ENCODE data around the gene FNDC4. TPM values are rescaled to one million over a fixed set of nuclear protein-coding genes. Genes with fewer than 3 reads are reported as not detected.

FNDC4 gene
- total RNA-seq, 3 donors from 2014 or later, result 12.4 to 57.7 (median 57.3) TPM

DNA sequence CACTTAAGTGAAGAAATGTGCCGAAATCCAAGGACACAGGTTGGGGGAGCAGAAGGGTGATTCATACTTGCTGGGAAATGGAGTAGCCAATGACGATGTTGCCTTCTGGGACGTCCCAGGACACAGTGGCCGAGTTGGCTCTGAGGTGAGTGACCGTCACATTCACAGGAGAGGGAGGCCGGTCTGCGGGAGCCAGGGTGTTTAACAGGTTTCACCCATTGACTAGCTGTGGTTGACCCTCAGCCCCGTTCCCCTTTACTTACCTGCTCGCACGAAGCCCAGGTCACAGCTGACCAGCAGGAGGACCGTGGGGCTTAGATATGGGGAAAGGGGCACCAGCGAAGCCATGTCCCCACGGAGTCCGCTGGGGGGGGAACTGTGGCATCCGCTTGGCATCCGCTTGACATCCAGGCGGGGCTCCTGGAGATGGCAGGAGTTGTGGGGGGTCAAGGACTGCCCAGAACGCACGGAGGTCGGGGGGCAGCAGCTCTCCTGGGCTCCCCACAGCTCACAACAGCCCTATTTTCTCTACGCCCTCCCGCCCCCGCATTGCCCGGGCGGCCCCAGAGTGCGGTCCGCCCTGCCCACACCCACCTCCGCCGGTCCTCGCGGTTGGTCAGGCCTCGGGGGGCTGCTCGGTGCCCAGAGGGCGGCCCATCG is 586 bp downstream of the FNDC4 start:
- peaks cover 0 to 7% of the 10 kb centered on the region in 2 donors for H3K4me1 ChIP-seq
- peak in 1 of 2 donors; percentile 63 for DNase-seq (ENCODE audit: low spot score in 2 of 2)
- intact Hi-C loops (cut with DNase I; ENCODE audit: low total_unique reads), result no loop called here
- H3K9me3 ChIP-seq, result no peaks in the 10 kb centered on the region
- TF ChIP-seq, protein P1, sequence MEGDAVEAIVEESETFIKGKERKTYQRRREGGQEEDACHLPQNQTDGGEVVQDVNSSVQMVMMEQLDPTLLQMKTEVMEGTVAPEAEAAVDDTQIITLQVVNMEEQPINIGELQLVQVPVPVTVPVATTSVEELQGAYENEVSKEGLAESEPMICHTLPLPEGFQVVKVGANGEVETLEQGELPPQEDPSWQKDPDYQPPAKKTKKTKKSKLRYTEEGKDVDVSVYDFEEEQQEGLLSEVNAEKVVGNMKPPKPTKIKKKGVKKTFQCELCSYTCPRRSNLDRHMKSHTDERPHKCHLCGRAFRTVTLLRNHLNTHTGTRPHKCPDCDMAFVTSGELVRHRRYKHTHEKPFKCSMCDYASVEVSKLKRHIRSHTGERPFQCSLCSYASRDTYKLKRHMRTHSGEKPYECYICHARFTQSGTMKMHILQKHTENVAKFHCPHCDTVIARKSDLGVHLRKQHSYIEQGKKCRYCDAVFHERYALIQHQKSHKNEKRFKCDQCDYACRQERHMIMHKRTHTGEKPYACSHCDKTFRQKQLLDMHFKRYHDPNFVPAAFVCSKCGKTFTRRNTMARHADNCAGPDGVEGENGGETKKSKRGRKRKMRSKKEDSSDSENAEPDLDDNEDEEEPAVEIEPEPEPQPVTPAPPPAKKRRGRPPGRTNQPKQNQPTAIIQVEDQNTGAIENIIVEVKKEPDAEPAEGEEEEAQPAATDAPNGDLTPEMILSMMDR (IDR thresholded peaks at IDR 0.05), result no peak
- TF ChIP-seq POLR2AphosphoS5 (IDR thresholded peaks at IDR 0.05) (peak in 2 of 3 donors; percentile 52 to 97), POLR2A (IDR thresholded peaks at IDR 0.05) (peak; percentile 59)
- H3K4me3 ChIP-seq, result peak overlapping the region; percentile 52 to 98 (median 78)
- no peaks in the 10 kb centered on the region for H3K27me3 ChIP-seq
- no peaks in the 10 kb centered on the region for H3K36me3 ChIP-seq
- H3K27ac ChIP-seq, result peak overlapping the region; percentile 74 to 95

DNA sequence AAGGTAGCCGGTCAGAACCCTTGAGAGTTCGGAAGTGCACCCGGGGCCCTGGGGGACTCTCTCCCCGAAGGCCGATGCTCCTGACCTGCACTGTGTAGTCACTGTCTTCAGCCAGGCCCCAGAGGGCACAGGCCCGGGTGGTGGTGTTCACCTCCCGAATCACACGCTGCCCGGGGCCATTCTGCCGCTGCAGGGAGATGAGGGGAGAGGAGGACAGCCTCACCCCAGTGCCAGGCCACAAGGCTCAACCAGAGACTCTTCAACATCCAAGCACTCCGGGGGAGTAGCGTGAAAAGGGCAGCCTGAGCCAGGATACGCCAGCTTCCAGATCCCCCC is 1.1 kb downstream of the FNDC4 start:
- Histone ChIP-seq H3K36me3 (no peaks in the 10 kb centered on the region), H3K4me3 (peak overlapping the region in 2 of 3 donors; percentile 78 to 98), H3K27ac (peak overlapping the region; percentile 74 to 95), H3K27me3 (no peaks in the 10 kb centered on the region), H3K4me1 (peaks cover 0 to 7% of the 10 kb centered on the region in 2 donors), H3K9me3 (no peaks in the 10 kb centered on the region)
- intact Hi-C loops (cut with DNase I; ENCODE audit: low total_unique reads), result no loop called here
- no peak for DNase-seq (ENCODE audit: low spot score in 2 of 2)
- TF ChIP-seq, protein P1 (IDR thresholded peaks at IDR 0.05), result no peak
- TF ChIP-seq POLR2AphosphoS5 (IDR thresholded peaks at IDR 0.05) (no peak), POLR2A (IDR thresholded peaks at IDR 0.05) (no peak)

DNA sequence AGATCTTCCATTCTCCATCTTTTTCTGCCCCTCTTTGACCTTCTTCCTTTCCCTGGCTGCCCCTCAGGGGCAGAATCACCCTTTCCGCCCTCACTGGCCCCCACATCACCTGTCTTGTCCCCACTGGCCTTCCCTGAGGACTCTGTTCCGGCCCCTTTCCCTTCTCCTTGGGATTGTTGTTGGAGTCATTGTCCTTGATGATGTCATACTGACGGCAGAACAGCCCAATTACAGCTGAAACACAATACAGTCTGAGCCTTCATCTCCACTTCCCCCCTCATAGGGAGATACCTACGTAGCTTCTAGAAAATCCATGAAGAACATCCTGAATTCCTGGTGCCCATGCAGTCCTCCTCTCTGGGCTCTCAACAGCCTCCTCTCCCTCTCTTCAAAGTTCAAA is 2.4 kb downstream of the FNDC4 start:
- intact Hi-C loops (cut with DNase I; ENCODE audit: low total_unique reads), result no loop called here
- no peak overlapping the region for H3K4me3 ChIP-seq
- no peak for DNase-seq (ENCODE audit: low spot score in 2 of 2)
- peaks cover 0 to 7% of the 10 kb centered on the region in 2 donors for H3K4me1 ChIP-seq
- H3K27me3 ChIP-seq, result no peaks in the 10 kb centered on the region
- no peaks in the 10 kb centered on the region for H3K36me3 ChIP-seq
- peak overlapping the region in 1 of 2 donors; percentile 16 for H3K27ac ChIP-seq
- TF ChIP-seq, protein P1 (IDR thresholded peaks at IDR 0.05), result no peak
- TF ChIP-seq POLR2A (IDR thresholded peaks at IDR 0.05), result no peak
- TF ChIP-seq POLR2AphosphoS5 (IDR thresholded peaks at IDR 0.05), result no peak
- H3K9me3 ChIP-seq, result no peaks in the 10 kb centered on the region

DNA sequence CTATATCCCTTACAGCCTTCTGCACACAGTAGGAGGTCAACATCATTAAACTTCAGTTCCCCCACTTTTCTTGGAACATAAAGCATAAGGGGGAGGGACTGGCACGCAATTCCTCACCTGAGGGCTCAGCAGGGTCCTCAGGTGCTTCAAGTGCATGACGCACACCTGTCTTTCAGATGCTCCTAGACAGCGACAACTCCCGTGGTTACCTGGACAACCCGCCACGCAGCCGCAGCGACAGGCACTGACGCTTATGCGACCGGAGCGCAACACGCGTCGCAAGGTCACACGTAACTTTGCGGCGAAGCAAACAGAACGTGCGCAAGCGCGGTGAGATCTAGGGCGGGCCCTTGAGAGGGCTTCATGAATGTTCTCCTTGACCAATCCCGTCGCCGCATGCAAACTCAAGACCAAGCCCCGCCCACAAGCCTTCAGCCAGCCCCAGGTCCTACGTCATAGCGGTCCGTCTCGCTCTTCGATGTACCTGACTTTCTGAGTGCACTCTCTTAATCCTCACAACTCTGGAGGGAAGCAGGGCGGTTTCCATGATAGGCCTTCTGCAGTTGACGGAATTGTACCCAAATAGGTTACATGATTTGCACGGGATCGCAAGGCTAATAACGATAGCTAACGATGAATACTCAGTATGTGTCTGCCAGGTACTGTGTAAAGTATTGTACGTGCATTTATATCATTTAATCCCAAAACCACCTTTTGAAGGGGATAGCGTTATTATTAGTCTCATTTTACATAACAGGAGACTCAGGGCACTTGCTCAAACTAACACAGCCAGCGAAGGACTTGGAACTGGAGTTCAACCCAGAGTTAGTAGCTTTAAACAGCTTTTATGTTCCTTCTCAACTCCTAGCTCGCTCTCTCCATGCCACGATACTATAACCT is 5.3 kb downstream of the FNDC4 start, which contains the start of gene IFT172:
Gene IFT172, minus strand, starts transcription at position 246 of the 900 bp plus-strand sequence. Its CDS starts 90 bp downstream, at position 156.
- intact Hi-C loops (cut with DNase I; ENCODE audit: low total_unique reads), result no loop called here
- TF ChIP-seq POLR2AphosphoS5 (IDR thresholded peaks at IDR 0.05) (peak; percentile 20 to 85 (median 80)), POLR2A (IDR thresholded peaks at IDR 0.05) (no peak)

DNA sequence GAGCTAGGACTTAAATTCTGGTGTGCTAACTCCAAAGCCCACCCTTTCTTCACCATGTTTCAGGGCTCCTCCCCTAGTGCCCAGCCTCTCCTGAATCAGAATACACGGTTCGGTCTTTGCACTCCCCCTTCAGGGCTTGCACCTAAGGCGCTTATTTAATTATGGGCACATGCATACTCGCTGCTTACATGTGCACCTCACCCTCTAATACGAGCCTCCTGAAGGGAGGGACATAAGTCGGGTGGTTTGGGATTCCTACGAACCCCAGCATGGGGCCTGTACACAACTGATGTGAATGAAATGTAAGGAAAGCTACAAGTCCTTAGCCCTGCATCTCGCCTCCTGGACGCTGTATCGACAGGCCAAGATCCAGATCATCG is 5.9 kb downstream of the FNDC4 start:
- H3K27me3 ChIP-seq, result no peaks in the 10 kb centered on the region
- DNase-seq (ENCODE audit: low spot score in 2 of 2), result no peak
- no peaks in the 10 kb centered on the region for H3K36me3 ChIP-seq
- no peaks in the 10 kb centered on the region for H3K9me3 ChIP-seq
- H3K27ac ChIP-seq, result peak overlapping the region; percentile 84 to 88
- TF ChIP-seq POLR2A (IDR thresholded peaks at IDR 0.05), result no peak
- TF ChIP-seq, protein P1 (IDR thresholded peaks at IDR 0.05), result no peak
- TF ChIP-seq POLR2AphosphoS5 (IDR thresholded peaks at IDR 0.05), result no peak
- intact Hi-C loops (cut with DNase I; ENCODE audit: low total_unique reads), result no loop called here
- H3K4me1 ChIP-seq, result no peaks in the 10 kb centered on the region
- peak overlapping the region; percentile 51 to 72 (median 68) for H3K4me3 ChIP-seq

More for the DNA sequence above, 5.3 kb downstream of the FNDC4 start, which contains the start of gene IFT172:
- Histone ChIP-seq H3K36me3 (no peaks in the 10 kb centered on the region), H3K4me1 (peaks cover 0 to 1% of the 10 kb centered on the region in 2 donors), H3K27me3 (no peaks in the 10 kb centered on the region), H3K4me3 (peak within 1 kb of the TSS; percentile 51 to 72 (median 68)), H3K9me3 (no peaks in the 10 kb centered on the region), H3K27ac (peak within 1 kb of the TSS; percentile 84 to 88)
- DNase-seq (ENCODE audit: low spot score in 2 of 2), result peak; percentile 99
